ENCODE measurements around the gene EREG. TPM values are rescaled to one million over a fixed set of nuclear protein-coding genes. Genes with fewer than 3 reads are reported as not detected.

Gene EREG
- total RNA-seq, 2 experiments from 2014 or later: 0.58 to 0.59 TPM

- Mint-ChIP-seq H3K27ac (no peak overlapping the region), H3K27me3 (peaks cover 3% of the 10 kb centered on the region), H3K9me3 (no peaks in the 10 kb centered on the region), H3K4me1 (ENCODE audit: low read depth) (no peaks in the 10 kb centered on the region), H3K4me3 (no peak overlapping the region), H3K36me3 (ENCODE audit: low read depth) (no peaks in the 10 kb centered on the region)
- Histone ChIP-seq H3K36me3 (ENCODE audit: insufficient read depth, low read length) (no peaks in the 10 kb centered on the region), H3K4me3 (ENCODE audit: low read length) (no peak overlapping the region), H3K27ac (ENCODE audit: low read depth in 1 of 2, low read length in 2 of 2) (no peak overlapping the region), H3K27me3 (ENCODE audit: control insufficient read depth in 1 of 2, insufficient read depth in 2 of 2, low read length in 2 of 2) (no peaks in the 10 kb centered on the region), H3K4me1 (ENCODE audit: insufficient read depth, low read length) (no peaks in the 10 kb centered on the region), H3K9me3 (ENCODE audit: control insufficient read depth in 1 of 2, insufficient read depth in 1 of 2, low read length in 2 of 2) (no peaks in the 10 kb centered on the region)
- DNase-seq (peak in 3 of 14 experiments; percentile 55 to 68 (median 67)), ATAC-seq (ENCODE audit: poor library complexity) (peak; percentile 86)
- CTCF ChIA-PET: interaction anchor here (0.7 to 1.8 kb wide), 9 partner anchors 20 to 1094 kb away, joined by 3 to 11 read pairs (median 4); no protein-coding TSS in a partner anchor
- POLR2A ChIA-PET: interaction anchor here (0.6 kb wide), 1 partner anchor 379 kb away, joined by 4 read pairs; no protein-coding TSS in a partner anchor
- peak; percentile 79 for TF ChIP-seq CTCF (IDR thresholded peaks at IDR 0.05)
- intact Hi-C loops (cut with DNase I, micrococcal nuclease): loop anchor here (1.0 to 5.0 kb wide), 7 partner anchors 70 to 298 kb away; partner anchors contain the start of gene AREG (in 1 of the 2)
These were observed 12.0 kb downstream of the EREG start for GRCh38 chr4:74376888-74377483.

GRCh38 chr4:74377714-74378113 is 12.8 kb downstream of the EREG start:
- DNase-seq (no peak), ATAC-seq (ENCODE audit: poor library complexity) (no peak)
- Mint-ChIP-seq H3K4me3 (no peak overlapping the region), H3K27me3 (peaks cover 3% of the 10 kb centered on the region), H3K36me3 (ENCODE audit: low read depth) (no peaks in the 10 kb centered on the region), H3K9me3 (no peaks in the 10 kb centered on the region), H3K4me1 (ENCODE audit: low read depth) (no peaks in the 10 kb centered on the region), H3K27ac (no peak overlapping the region)
- no peak overlapping the region for H3K27ac ChIP-seq (ENCODE audit: low read depth in 1 of 2, low read length in 2 of 2)
- no peaks in the 10 kb centered on the region for H3K36me3 ChIP-seq (ENCODE audit: insufficient read depth, low read length)
- no peaks in the 10 kb centered on the region for H3K9me3 ChIP-seq (ENCODE audit: control insufficient read depth in 1 of 2, insufficient read depth in 1 of 2, low read length in 2 of 2)
- H3K27me3 ChIP-seq (ENCODE audit: control insufficient read depth in 1 of 2, insufficient read depth in 2 of 2, low read length in 2 of 2): no peaks in the 10 kb centered on the region
- no peak for TF ChIP-seq CTCF (IDR thresholded peaks at IDR 0.05)
- intact Hi-C loops (cut with DNase I, micrococcal nuclease): loop anchor here (1.0 to 5.0 kb wide), 7 partner anchors 70 to 298 kb away; partner anchors contain the start of gene AREG (in 1 of the 2)
- POLR2A ChIA-PET: no interaction called here
- no peak overlapping the region for H3K4me3 ChIP-seq (ENCODE audit: low read length)
- CTCF ChIA-PET: interaction anchor here (0.7 to 1.8 kb wide), 9 partner anchors 19 to 298 kb away, joined by 3 to 11 read pairs (median 4); no protein-coding TSS in a partner anchor
- no peaks in the 10 kb centered on the region for H3K4me1 ChIP-seq (ENCODE audit: insufficient read depth, low read length)

GRCh38 chr4:74378573-74378972 is 13.6 kb downstream of the EREG start:
- Histone ChIP-seq H3K27me3 (ENCODE audit: control insufficient read depth in 1 of 2, insufficient read depth in 2 of 2, low read length in 2 of 2) (no peaks in the 10 kb centered on the region), H3K4me3 (ENCODE audit: low read length) (no peak overlapping the region), H3K27ac (ENCODE audit: low read depth in 1 of 2, low read length in 2 of 2) (no peak overlapping the region), H3K36me3 (ENCODE audit: insufficient read depth, low read length) (no peaks in the 10 kb centered on the region), H3K9me3 (ENCODE audit: control insufficient read depth in 1 of 2, insufficient read depth in 1 of 2, low read length in 2 of 2) (no peaks in the 10 kb centered on the region), H3K4me1 (ENCODE audit: insufficient read depth, low read length) (no peaks in the 10 kb centered on the region)
- CTCF ChIA-PET: interaction anchor here (0.8 to 1.1 kb wide), 2 partner anchors 153 to 293 kb away, joined by 3 read pairs; no protein-coding TSS in a partner anchor
- Mint-ChIP-seq H3K36me3 (ENCODE audit: low read depth) (no peaks in the 10 kb centered on the region), H3K27me3 (peaks cover 3% of the 10 kb centered on the region), H3K4me3 (no peak overlapping the region), H3K27ac (no peak overlapping the region), H3K4me1 (ENCODE audit: low read depth) (no peaks in the 10 kb centered on the region), H3K9me3 (no peaks in the 10 kb centered on the region)
- ATAC-seq (ENCODE audit: poor library complexity) (no peak), DNase-seq (no peak)
- intact Hi-C loops (cut with DNase I, micrococcal nuclease): loop anchor here in 1 of 2 experiments (5.0 kb wide), 1 partner anchor 69 kb away; the partner anchor contains the start of gene AREG
- POLR2A ChIA-PET: no interaction called here
- no peak for TF ChIP-seq CTCF (IDR thresholded peaks at IDR 0.05)

Measured in CD4-positive, alpha-beta T cell (primary cell).